Mesodermal cell (in vitro differentiated cells): ENCODE data around the gene PCDHGA2.
"Not testable (repeated sequence)": the region's sequence is repeated elsewhere in the genome, so short reads cannot be mapped to it uniquely, and the experiment has no call there.

Source experiments
- H3K27ac ChIP-seq: 2 replicates; pipeline ENCODE4 v1.7.0; 2013; ENCODE audit warnings: mild to moderate bottlenecking, low read depth, low read length, moderate library complexity; ENCODE audit not compliant: severe bottlenecking
- H3K36me3 ChIP-seq: 2 replicates; pipeline ENCODE4 v1.7.1; 2013; ENCODE audit warnings: mild to moderate bottlenecking, low read length, moderate library complexity; ENCODE audit not compliant: control insufficient read depth, insufficient read depth
- H3K4me1 ChIP-seq: one replicate; pipeline ENCODE4 v1.7.1; 2013; ENCODE audit warnings: mild to moderate bottlenecking, low read length; ENCODE audit not compliant: insufficient read depth, control insufficient read depth, poor library complexity, severe bottlenecking
- H3K4me3 ChIP-seq: 2 replicates; pipeline ENCODE4 v1.7.0; 2013; ENCODE audit warnings: low read length, control low read depth, mild to moderate bottlenecking; ENCODE audit not compliant: insufficient read depth, poor library complexity, severe bottlenecking; ENCODE audit errors: extremely low read depth
- H3K9me3 ChIP-seq: 2 replicates; pipeline ENCODE4 v1.7.1; 2013; ENCODE audit warnings: mild to moderate bottlenecking, low read length, moderate library complexity; ENCODE audit not compliant: control insufficient read depth
- WGBS, 2 experiments: methylation state at CpG; one replicate each; pipeline ENCODE4 v1.1.5; 2013; ENCODE audit warnings: missing lambda C conversion rate in 2 of 2; ENCODE audit not compliant: insufficient coverage in 2 of 2; 5-methylcytosine and 5-hydroxymethylcytosine counted together

The PCDHGA2 gene

DNA sequence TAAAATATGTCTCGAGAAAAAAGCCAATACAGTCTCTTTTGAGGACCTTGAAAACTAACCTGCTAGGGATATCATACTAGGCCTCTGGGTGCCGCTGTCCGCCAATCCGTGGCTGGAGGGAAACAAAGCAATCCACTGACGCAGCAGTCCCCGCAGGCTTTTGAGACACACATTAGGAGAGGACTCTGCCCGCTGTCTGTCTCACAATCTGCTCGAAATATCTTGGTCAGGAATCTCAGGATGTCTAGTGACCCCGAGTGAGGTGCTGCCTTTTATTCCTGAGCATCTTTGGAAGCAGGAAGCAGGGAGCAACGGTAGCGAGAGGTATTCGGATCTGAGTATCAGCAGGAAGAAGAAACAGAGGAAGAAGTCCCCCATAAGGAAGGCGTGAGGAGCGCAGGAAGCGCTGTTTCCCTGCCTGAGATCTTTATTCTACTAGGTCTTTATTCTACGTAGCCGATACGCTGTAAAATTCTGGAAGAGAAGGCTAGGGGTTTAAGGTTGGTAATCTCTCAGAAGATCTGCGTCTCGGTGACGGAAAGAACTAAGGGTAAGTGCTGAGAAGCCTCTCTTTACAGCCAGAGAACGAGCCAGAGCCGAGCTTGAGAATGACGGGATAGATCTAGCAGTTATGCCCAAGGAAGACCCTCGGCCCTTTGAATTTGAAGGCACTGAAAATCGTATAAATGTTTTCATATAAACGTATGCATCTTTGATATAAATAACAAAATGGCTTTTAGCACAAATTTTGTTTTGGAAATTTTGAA lies 12.3 kb upstream of the PCDHGA2 start:
- no peaks in the 10 kb centered on the region for H3K36me3 ChIP-seq
- H3K4me3 ChIP-seq, result no peak overlapping the region
- no peaks in the 10 kb centered on the region for H3K4me1 ChIP-seq
- WGBS, 2 experiments, result 75 to 77% methylated on average over 23 of the region's 27 CpGs
- H3K27ac ChIP-seq, result no peak overlapping the region
- peaks cover 20% of the 10 kb centered on the region for H3K9me3 ChIP-seq

DNA sequence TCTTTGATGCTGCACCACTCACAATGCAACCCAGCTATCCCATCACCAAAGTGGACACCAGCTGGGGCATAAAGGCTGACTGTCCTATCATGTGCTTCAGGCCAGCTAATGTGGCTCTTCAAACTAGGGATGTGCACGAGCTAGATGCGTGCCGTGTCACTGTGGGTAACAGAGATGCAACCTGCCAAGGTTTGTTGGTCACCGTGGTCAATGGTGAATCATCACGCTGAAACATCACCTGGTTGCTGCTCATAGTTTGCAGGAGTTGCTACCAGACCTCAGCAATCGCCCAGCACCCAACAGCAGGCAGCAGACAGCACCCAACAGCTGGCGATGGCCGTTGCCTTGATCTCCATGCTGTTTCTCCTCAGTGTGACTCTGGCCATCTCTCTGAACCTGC lies 10.3 kb upstream of the PCDHGA2 start:
- WGBS, 2 experiments, result 87 to 91% methylated on average over 8 of the region's 8 CpGs

DNA sequence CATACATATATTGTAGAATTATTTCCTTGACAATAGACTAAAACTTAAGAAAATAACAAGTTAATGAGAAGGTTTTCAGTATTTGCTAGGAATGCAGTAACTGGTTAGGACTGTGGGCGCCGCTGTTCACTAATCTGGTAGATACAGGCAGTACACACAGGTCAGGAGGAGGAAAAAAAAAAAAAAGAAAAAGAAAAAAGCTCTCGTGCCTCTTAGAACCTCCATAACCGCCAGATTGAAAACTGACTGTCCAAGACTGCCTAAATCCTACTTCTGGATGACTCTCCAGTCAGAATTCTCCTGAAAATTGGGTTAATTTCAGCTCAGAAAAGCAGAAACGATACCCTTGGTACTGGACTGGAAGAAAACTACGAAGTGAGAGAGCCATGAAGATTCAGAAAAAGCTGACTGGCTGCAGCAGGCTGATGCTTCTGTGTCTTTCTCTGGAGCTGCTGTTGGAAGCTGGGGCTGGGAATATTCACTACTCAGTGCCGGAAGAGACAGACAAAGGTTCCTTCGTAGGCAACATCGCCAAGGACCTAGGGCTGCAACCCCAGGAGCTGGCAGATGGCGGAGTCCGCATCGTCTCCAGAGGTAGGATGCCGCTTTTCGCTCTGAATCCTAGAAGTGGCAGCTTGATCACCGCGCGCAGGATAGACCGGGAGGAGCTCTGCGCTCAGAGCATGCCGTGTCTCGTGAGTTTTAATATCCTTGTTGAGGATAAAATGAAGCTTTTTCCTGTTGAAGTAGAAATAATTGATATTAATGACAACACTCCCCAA lies 8.1 kb upstream of the PCDHGA2 start, which contains the start of gene PCDHGA1:
Gene PCDHGA1, plus strand, starts transcription at position 216 of the 782 bp plus-strand sequence.
- peaks cover 20% of the 10 kb centered on the region for H3K9me3 ChIP-seq
- WGBS, 2 experiments, result 87 to 89% methylated on average over 10 to 17 of the region's 21 CpGs
- no peaks in the 10 kb centered on the region for H3K4me1 ChIP-seq
- H3K27ac ChIP-seq, result no peak within 1 kb of the TSS
- no peaks in the 10 kb centered on the region for H3K36me3 ChIP-seq
- H3K4me3 ChIP-seq, result no peak within 1 kb of the TSS

More for the DNA sequence above, 10.3 kb upstream of the PCDHGA2 start:
- Histone ChIP-seq H3K9me3 (peaks cover 17% of the 10 kb centered on the region), H3K4me1 (no peaks in the 10 kb centered on the region), H3K36me3 (no peaks in the 10 kb centered on the region), H3K4me3 (no peak overlapping the region), H3K27ac (no peak overlapping the region)

DNA sequence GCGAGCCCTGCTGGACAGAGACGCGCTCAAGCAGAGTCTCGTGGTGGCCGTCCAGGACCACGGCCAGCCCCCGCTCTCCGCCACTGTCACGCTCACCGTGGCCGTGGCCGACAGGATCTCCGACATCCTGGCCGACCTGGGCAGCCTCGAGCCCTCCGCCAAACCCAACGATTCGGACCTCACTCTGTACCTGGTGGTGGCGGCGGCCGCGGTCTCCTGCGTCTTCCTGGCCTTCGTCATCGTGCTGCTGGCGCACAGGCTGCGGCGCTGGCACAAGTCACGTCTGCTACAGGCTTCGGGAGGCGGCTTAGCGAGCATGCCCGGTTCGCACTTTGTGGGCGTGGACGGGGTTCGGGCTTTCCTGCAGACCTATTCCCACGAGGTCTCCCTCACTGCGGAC lies 6.0 kb upstream of the PCDHGA2 start:
- H3K27ac ChIP-seq, H3K4me1 ChIP-seq, H3K4me3 ChIP-seq, H3K36me3 ChIP-seq: not testable (repeated sequence)
- peaks cover 20% of the 10 kb centered on the region for H3K9me3 ChIP-seq
- WGBS, 2 experiments, result 96 to 98% methylated on average over 22 to 34 of the region's 39 CpGs

DNA sequence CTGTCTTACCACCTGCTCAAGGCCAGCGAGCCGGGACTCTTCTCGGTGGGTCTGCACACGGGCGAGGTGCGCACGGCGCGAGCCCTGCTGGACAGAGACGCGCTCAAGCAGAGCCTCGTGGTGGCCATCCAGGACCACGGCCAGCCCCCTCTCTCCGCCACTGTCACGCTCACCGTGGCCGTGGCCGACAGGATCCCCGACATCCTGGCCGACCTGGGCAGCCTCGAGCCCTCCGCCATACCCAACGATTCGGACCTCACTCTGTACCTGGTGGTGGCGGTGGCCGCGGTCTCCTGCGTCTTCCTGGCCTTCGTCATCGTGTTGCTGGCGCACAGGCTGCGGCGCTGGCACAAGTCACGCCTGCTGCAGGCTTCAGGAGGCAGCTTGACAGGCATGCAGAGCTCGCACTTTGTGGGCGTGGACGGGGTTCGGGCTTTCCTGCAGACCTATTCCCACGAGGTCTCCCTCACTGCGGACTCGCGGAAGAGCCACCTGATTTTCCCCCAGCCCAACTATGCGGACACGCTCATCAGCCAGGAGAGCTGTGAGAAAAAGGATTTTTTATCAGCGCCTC lies 2.3 kb downstream of the PCDHGA2 start:
- not testable (repeated sequence) for H3K4me3 ChIP-seq
- peaks cover 31% of the 10 kb centered on the region for H3K9me3 ChIP-seq

DNA sequence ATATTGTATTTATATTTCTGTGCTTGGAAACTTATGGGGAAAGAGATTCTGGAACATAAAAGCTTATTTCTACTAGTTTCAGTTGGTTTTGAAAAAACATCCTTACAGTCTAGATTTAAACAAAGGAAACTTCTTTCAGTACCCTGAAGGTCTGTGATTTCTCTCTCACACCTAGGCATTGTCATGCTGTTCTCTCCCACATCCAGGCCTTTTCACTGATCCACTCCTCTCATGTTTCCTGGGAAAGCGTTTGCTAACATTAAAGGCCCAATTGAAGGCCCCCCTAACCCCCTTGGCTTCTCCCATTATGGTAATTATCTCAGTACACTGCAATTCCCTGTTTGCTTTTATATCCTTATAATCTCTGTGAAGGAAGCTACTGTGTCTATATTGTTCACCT lies 4.2 kb downstream of the PCDHGA2 start:
- Histone ChIP-seq H3K4me3 (no peak overlapping the region), H3K27ac (no peak overlapping the region), H3K9me3 (peaks cover 31% of the 10 kb centered on the region), H3K36me3 (no peaks in the 10 kb centered on the region), H3K4me1 (no peaks in the 10 kb centered on the region)
- 67 to 83% methylated on average over 1 of the region's 1 CpG for WGBS, 2 experiments

More for the DNA sequence above, 2.3 kb downstream of the PCDHGA2 start:
- not testable (repeated sequence) for H3K4me1 ChIP-seq, H3K36me3 ChIP-seq, H3K27ac ChIP-seq
- 94 to 99% methylated on average over 23 to 28 of the region's 45 CpGs for WGBS, 2 experiments

DNA sequence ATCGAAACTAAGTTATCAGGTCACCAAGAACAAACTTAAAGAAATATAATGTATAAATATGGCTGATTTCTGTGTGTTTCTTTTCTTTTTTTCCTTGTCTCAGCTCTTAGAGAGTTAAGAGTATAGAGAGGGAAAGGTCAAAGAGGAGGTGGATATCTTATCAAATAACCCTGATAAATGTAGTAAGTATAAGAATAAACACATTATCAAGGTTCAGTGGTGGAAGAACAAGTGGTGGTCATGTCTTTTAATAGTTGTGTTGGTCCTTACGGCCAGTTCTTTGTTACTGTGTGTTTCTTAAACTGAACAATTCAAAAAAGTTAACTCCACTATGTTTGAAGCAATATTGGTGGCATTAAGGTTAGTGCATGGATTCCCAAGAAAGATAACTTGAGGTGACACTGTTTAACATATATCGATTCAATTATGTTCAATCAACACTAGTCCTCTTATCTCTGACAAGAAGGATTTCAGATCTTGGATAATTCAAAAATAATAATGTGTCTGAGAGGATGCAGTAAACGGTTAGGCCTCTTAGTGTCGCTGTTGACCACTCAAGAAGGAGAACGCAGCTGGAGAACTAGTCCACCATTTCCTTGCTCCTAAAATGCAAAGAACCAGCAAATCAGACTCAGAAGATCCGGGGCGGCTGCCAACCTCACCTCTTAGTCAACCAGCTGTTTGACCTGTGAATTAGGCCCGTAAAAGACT lies 4.8 kb downstream of the PCDHGA2 start, which contains the start of gene PCDHGA3:
Gene PCDHGA3, plus strand, starts transcription at position 588 of the 711 bp plus-strand sequence. CDS start 205 bp downstream, outside the sequence.
- Histone ChIP-seq H3K27ac (no peak within 1 kb of the TSS), H3K36me3 (no peaks in the 10 kb centered on the region), H3K9me3 (peaks cover 31% of the 10 kb centered on the region), H3K4me1 (no peaks in the 10 kb centered on the region), H3K4me3 (peak within 1 kb of the TSS; percentile 31)
- WGBS, 2 experiments, result 63% methylated on average over 6 of the region's 9 CpGs

DNA sequence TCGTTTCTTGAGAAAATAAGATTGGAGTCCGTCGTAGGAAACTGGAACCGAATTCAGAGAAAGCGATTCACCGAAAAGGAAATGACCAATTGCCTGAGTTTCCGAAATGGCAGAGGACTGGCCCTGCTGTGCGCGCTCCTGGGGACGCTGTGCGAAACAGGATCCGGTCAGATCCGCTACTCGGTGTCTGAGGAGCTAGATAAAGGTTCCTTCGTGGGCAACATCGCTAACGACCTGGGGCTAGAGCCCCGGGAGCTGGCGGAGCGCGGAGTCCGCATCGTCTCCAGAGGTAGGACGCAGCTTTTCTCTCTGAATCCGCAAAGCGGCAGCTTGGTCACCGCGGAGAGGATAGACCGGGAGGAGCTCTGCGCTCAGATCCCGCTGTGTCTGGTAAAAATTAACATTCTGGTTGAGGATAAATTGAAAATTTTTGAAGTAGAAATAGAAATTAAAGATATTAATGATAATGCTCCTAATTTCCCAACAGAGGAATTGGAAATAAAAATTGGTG lies 5.4 kb downstream of the PCDHGA2 start:
- H3K4me1 ChIP-seq, result no peaks in the 10 kb centered on the region
- no peaks in the 10 kb centered on the region for H3K36me3 ChIP-seq
- WGBS, 2 experiments, result 87 to 88% methylated on average over 29 to 30 of the region's 31 CpGs
- peak overlapping the region; percentile 31 for H3K4me3 ChIP-seq
- H3K27ac ChIP-seq, result no peak overlapping the region
- peaks cover 25% of the 10 kb centered on the region for H3K9me3 ChIP-seq

DNA sequence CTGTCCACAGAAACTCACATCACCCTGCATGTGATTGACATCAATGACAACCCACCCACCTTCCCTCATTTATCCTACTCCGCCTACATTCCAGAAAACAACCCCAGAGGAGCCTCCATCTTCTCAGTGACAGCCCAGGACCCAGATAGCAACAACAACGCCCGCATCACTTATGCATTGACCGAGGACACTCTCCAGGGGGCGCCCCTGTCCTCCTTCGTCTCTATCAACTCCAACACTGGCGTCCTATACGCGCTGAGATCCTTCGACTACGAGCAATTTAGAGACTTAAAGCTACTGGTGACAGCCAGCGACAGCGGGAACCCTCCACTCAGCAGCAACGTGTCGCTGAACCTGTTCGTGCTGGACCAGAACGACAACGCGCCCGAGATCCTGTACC lies 6.8 kb downstream of the PCDHGA2 start:
- no peaks in the 10 kb centered on the region for H3K4me1 ChIP-seq
- no peaks in the 10 kb centered on the region for H3K36me3 ChIP-seq
- 94% methylated on average over 10 to 15 of the region's 20 CpGs for WGBS, 2 experiments
- peaks cover 22% of the 10 kb centered on the region for H3K9me3 ChIP-seq
- H3K27ac ChIP-seq, result no peak overlapping the region
- no peak overlapping the region for H3K4me3 ChIP-seq

DNA sequence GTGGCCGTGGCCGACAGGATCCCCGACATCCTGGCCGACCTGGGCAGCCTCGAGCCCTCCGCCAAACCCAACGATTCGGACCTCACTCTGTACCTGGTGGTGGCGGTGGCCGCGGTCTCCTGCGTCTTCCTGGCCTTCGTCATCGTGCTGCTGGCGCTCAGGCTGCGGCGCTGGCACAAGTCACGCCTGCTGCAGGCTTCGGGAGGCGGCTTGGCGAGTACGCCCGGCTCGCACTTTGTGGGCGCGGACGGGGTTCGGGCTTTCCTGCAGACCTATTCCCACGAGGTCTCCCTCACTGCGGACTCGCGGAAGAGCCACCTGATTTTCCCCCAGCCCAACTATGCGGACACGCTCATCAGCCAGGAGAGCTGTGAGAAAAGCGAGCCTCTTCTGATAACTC lies 7.5 kb downstream of the PCDHGA2 start:
- H3K36me3 ChIP-seq, H3K4me3 ChIP-seq, H3K4me1 ChIP-seq, H3K27ac ChIP-seq: not testable (repeated sequence)
- peaks cover 29% of the 10 kb centered on the region for H3K9me3 ChIP-seq
- WGBS, 2 experiments, result 100% methylated on average over 2 of the region's 35 CpGs; no CpG with 5 or more reads in 1 of the 2 experiments
